ENCODE data around the gene THAP3. TPM values are rescaled to one million over a fixed set of nuclear protein-coding genes. Genes with fewer than 3 reads are reported as not detected.

THAP3 gene
- total and polyA plus RNA-seq, 2 donors (not counting 1 experiment from before 2014, with no cell fraction given) = 5.3 to 35.5 TPM

- H2AFZ ChIP-seq (ENCODE audit: low read length) = no peak overlapping the region
- no peak overlapping the region for H3K4me3 ChIP-seq (replicated peaks in 1 of 4; ENCODE audit: control extremely low read depth in 1 of 4, insufficient read depth in 1 of 4, low read depth in 3 of 4, low read length in 4 of 4)
- no peaks in the 10 kb centered on the region for H3K9me3 ChIP-seq (ENCODE audit: control insufficient read depth, insufficient read depth, low read depth, low read length)
- H3K79me2 ChIP-seq (ENCODE audit: control insufficient read depth, insufficient read depth, low read length) = peaks cover 29% of the 10 kb centered on the region
- H3K9ac ChIP-seq (ENCODE audit: insufficient read depth, low read length) = no peak overlapping the region
- H3K27ac ChIP-seq (ENCODE audit: insufficient read depth, low read length) = no peak overlapping the region
- no peak for DNase-seq (ENCODE audit: low read depth in 2 of 2)
- no peak overlapping the region for H3K4me2 ChIP-seq (ENCODE audit: extremely low read depth, insufficient read depth, low read length)
- TF ChIP-seq CTCF (conservative IDR thresholded peaks at IDR 0.05 in 1 of 2, IDR thresholded peaks at IDR 0.05 in 1 of 2; ENCODE audit: low read depth in 1 of 2, low read length in 2 of 2) (no peak), EZH2 (IDR thresholded peaks at IDR 0.05; ENCODE audit: low read length, missing control alignments) (no peak)
- no peaks in the 10 kb centered on the region for H3K27me3 ChIP-seq (ENCODE audit: control insufficient read depth, insufficient read depth, low read length)
- no peaks in the 10 kb centered on the region for H3K4me1 ChIP-seq (ENCODE audit: control insufficient read depth, extremely low read depth, insufficient read depth, low read length)
- peaks cover 32% of the 10 kb centered on the region for H3K36me3 ChIP-seq (ENCODE audit: control insufficient read depth, insufficient read depth, low read length)
- no peaks in the 10 kb centered on the region for H4K20me1 ChIP-seq (ENCODE audit: control insufficient read depth, extremely low read depth, insufficient read depth, low read length)
Measured at GRCh38 chr1:6630027-6630426, 5.4 kb downstream of the THAP3 start.

DNA sequence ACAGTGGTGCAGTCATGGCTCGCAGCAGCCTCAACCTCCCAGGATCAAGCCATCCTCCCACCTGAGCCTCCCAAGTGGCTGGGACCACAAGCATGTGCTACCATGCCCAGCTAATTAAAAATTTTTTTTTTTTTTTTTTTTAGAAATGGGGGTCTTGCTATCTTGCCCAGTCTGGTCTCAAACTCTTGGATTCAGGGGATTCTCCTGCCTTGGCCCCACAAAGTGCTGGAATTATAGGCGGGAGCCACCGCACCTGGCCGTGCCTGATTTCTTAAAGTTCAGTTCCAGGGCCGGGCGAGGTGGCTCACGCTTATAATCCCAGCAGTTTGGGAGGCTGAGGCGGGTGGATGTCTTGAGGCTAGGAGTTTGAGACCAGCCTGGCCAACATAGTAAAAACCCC lies 6.4 kb downstream of the THAP3 start:
- Histone ChIP-seq H3K79me2 (ENCODE audit: control insufficient read depth, insufficient read depth, low read length) (peaks cover 22% of the 10 kb centered on the region), H3K4me1 (ENCODE audit: control insufficient read depth, extremely low read depth, insufficient read depth, low read length) (no peaks in the 10 kb centered on the region), H3K4me3 (replicated peaks in 1 of 4; ENCODE audit: control extremely low read depth in 1 of 4, insufficient read depth in 1 of 4, low read depth in 3 of 4, low read length in 4 of 4) (no peak overlapping the region), H3K36me3 (ENCODE audit: control insufficient read depth, insufficient read depth, low read length) (peaks cover 34% of the 10 kb centered on the region), H3K27me3 (ENCODE audit: control insufficient read depth, insufficient read depth, low read length) (no peaks in the 10 kb centered on the region), H2AFZ (ENCODE audit: low read length) (no peak overlapping the region), H3K9ac (ENCODE audit: insufficient read depth, low read length) (no peak overlapping the region), H4K20me1 (ENCODE audit: control insufficient read depth, extremely low read depth, insufficient read depth, low read length) (no peaks in the 10 kb centered on the region), H3K27ac (ENCODE audit: insufficient read depth, low read length) (no peak overlapping the region), H3K9me3 (ENCODE audit: control insufficient read depth, insufficient read depth, low read depth, low read length) (no peaks in the 10 kb centered on the region), H3K4me2 (ENCODE audit: extremely low read depth, insufficient read depth, low read length) (no peak overlapping the region)
- no peak for TF ChIP-seq EZH2 (IDR thresholded peaks at IDR 0.05; ENCODE audit: low read length, missing control alignments)
- no peak for TF ChIP-seq CTCF (conservative IDR thresholded peaks at IDR 0.05 in 1 of 2, IDR thresholded peaks at IDR 0.05 in 1 of 2; ENCODE audit: low read depth in 1 of 2, low read length in 2 of 2)
- DNase-seq (ENCODE audit: low read depth in 2 of 2) = no peak

GRCh38 chr1:6632588-6633514 lies 8.2 kb downstream of the THAP3 start:
- Histone ChIP-seq H3K9me3 (ENCODE audit: control insufficient read depth, insufficient read depth, low read depth, low read length) (no peaks in the 10 kb centered on the region), H3K36me3 (ENCODE audit: control insufficient read depth, insufficient read depth, low read length) (peaks cover 35% of the 10 kb centered on the region), H2AFZ (ENCODE audit: low read length) (no peak overlapping the region), H3K27me3 (ENCODE audit: control insufficient read depth, insufficient read depth, low read length) (no peaks in the 10 kb centered on the region), H3K27ac (ENCODE audit: insufficient read depth, low read length) (no peak overlapping the region), H3K4me3 (replicated peaks in 1 of 4; ENCODE audit: control extremely low read depth in 1 of 4, insufficient read depth in 1 of 4, low read depth in 3 of 4, low read length in 4 of 4) (no peak overlapping the region), H3K4me2 (ENCODE audit: extremely low read depth, insufficient read depth, low read length) (no peak overlapping the region), H3K4me1 (ENCODE audit: control insufficient read depth, extremely low read depth, insufficient read depth, low read length) (peaks cover 1% of the 10 kb centered on the region), H3K9ac (ENCODE audit: insufficient read depth, low read length) (no peak overlapping the region), H3K79me2 (ENCODE audit: control insufficient read depth, insufficient read depth, low read length) (peaks cover 6% of the 10 kb centered on the region), H4K20me1 (ENCODE audit: control insufficient read depth, extremely low read depth, insufficient read depth, low read length) (no peaks in the 10 kb centered on the region)
- TF ChIP-seq EZH2 (IDR thresholded peaks at IDR 0.05; ENCODE audit: low read length, missing control alignments) (no peak), CTCF (conservative IDR thresholded peaks at IDR 0.05 in 1 of 2, IDR thresholded peaks at IDR 0.05 in 1 of 2; ENCODE audit: low read depth in 1 of 2, low read length in 2 of 2) (no peak)
- no peak for DNase-seq (ENCODE audit: low read depth in 2 of 2)
